SHP77 treated with DMSO at 0.1 percent for 48 hours (cell line): Measurements from ENCODE around the gene ZFP3.
"Not testable (repeated sequence)": the region's sequence is repeated elsewhere in the genome, so short reads cannot be mapped to it uniquely, and the experiment has no call there.

Experiments used
- DNase-seq: peaks from one replicate; lab custom pipeline; 2025; lab: John Stamatoyannopoulos, UW

The ZFP3 gene

GRCh38 chr17:5138616-5139457 is 60.6 kb downstream of the ZFP3 start:
- no peak for DNase-seq

GRCh38 chr17:5139458-5139732 is 61.1 kb downstream of the ZFP3 start:
- no peak for DNase-seq

GRCh38 chr17:5142877-5143276 is 64.6 kb downstream of the ZFP3 start:
- not testable (repeated sequence) for DNase-seq
